CD14-positive monocyte (primary cell): ENCODE results near the gene CDKAL1. TPM values are rescaled to one million over a fixed set of nuclear protein-coding genes. Genes with fewer than 3 reads are reported as not detected.

Experiments
- DNase-seq, 3 donors: peaks; one replicate each; pipeline ENCODE4 v3.0.0-alpha.2; 2011 to 2022
- H2AFZ ChIP-seq: 2 replicates; pipeline ENCODE4 v1.6.0; 2012; ENCODE audit warnings: mild to moderate bottlenecking, low read depth, low read length, inconsistent platforms; ENCODE audit not compliant: insufficient read depth, poor library complexity, severe bottlenecking
- H3K27ac ChIP-seq, 2 donors: 1 replicate in 1 of 2; 2 replicates in 1 of 2; pipeline ENCODE4 v1.5.1; 2012 to 2013; ENCODE audit warnings: low read length in 2 of 2, control low read depth in 1 of 2, inconsistent platforms in 1 of 2, low read depth in 1 of 2, mild to moderate bottlenecking in 1 of 2
- H3K27me3 ChIP-seq, 2 donors: one replicate each; pipeline versions ENCODE4 v1.6.0 to v1.6.1; 2011 to 2013; ENCODE audit warnings: low read length in 2 of 2; ENCODE audit not compliant: control insufficient read depth in 2 of 2, insufficient read depth in 2 of 2
- H3K36me3 ChIP-seq, 2 donors: replicated peaks in 1 of 2; 1 replicate in 1 of 2; 2 replicates in 1 of 2; pipeline versions ENCODE4 v1.5.1 to v1.6.1; 2012 to 2013; ENCODE audit warnings: low read length in 2 of 2, control low read depth in 1 of 2, inconsistent platforms in 1 of 2, mild to moderate bottlenecking in 1 of 2; ENCODE audit not compliant: insufficient read depth in 2 of 2, control insufficient read depth in 1 of 2
- H3K4me1 ChIP-seq, 2 donors: 1 replicate in 1 of 2; 2 replicates in 1 of 2; pipeline versions ENCODE4 v1.5.1 to v1.6.1; 2012 to 2013; ENCODE audit warnings: low read length in 2 of 2, control low read depth in 1 of 2, inconsistent platforms in 1 of 2, mild to moderate bottlenecking in 1 of 2, moderate library complexity in 1 of 2; ENCODE audit not compliant: insufficient read depth in 2 of 2, control insufficient read depth in 1 of 2
- H3K4me2 ChIP-seq: replicated peaks from 2 replicates; pipeline ENCODE3; 2012; ENCODE audit warnings: low read length, moderate library complexity, mild to moderate bottlenecking; ENCODE audit not compliant: poor library complexity, severe bottlenecking; ENCODE audit errors: extremely low read depth
- H3K4me3 ChIP-seq, 3 experiments: fragments of 200-600 bp in 1 of 3; sonication (generic) in 1 of 3; replicated peaks in 1 of 3; 1 replicate in 2 of 3; 2 replicates in 1 of 3; pipeline ENCODE4 v1.5.1; 2011 to 2013; ENCODE audit warnings: low read length in 3 of 3, mild to moderate bottlenecking in 3 of 3, control low read depth in 2 of 3, low read depth in 2 of 3, inconsistent platforms in 1 of 3, moderate library complexity in 1 of 3
- H3K79me2 ChIP-seq: 2 replicates; pipeline ENCODE4 v1.6.0; 2012; ENCODE audit warnings: mild to moderate bottlenecking, control low read depth, inconsistent platforms, low read length, moderate library complexity; ENCODE audit not compliant: insufficient read depth
- H3K9ac ChIP-seq: 2 replicates; pipeline ENCODE4 v1.6.0; 2017; ENCODE audit warnings: low read length, mild to moderate bottlenecking; ENCODE audit not compliant: insufficient read depth, poor library complexity, severe bottlenecking
- H3K9me3 ChIP-seq, 2 donors: replicated peaks in 1 of 2; 1 replicate in 1 of 2; 2 replicates in 1 of 2; pipeline versions ENCODE4 v1.5.1 to v1.6.1; 2012 to 2013; ENCODE audit warnings: low read length in 2 of 2, control low read depth in 1 of 2; ENCODE audit not compliant: control insufficient read depth in 1 of 2, insufficient read depth in 1 of 2
- H4K20me1 ChIP-seq: 2 replicates; pipeline ENCODE4 v1.6.0; 2012; ENCODE audit warnings: mild to moderate bottlenecking, low read length, control low read depth, moderate library complexity; ENCODE audit not compliant: insufficient read depth
- H3K27ac Mint-ChIP-seq, 7 donors: one replicate each; pipeline ENCODE4 v1.8.0; 2020; ENCODE audit warnings: mild to moderate bottlenecking in 7 of 7, mixed read lengths in 7 of 7, moderate library complexity in 6 of 7, inconsistent platforms in 2 of 7
- H3K27me3 Mint-ChIP-seq, 3 donors: one replicate each; pipeline ENCODE4 v1.8.0; 2021 to 2022; ENCODE audit warnings: low read depth in 3 of 3, mild to moderate bottlenecking in 3 of 3, mixed read lengths in 3 of 3, moderate library complexity in 3 of 3, inconsistent platforms in 1 of 3
- H3K36me3 Mint-ChIP-seq, 2 donors: one replicate each; pipeline ENCODE4 v1.8.0; 2020; ENCODE audit warnings: mixed read lengths in 2 of 2, inconsistent platforms in 1 of 2, mild to moderate bottlenecking in 1 of 2
- H3K4me1 Mint-ChIP-seq: one replicate; pipeline ENCODE4 v1.8.0; 2020; ENCODE audit warnings: mild to moderate bottlenecking, mixed read lengths
- H3K4me3 Mint-ChIP-seq, 2 donors: one replicate each; pipeline ENCODE4 v1.8.0; 2020; ENCODE audit warnings: mild to moderate bottlenecking in 2 of 2, mixed read lengths in 2 of 2, moderate library complexity in 1 of 2
- H3K9me3 Mint-ChIP-seq, 7 donors: one replicate each; pipeline ENCODE4 v1.8.0; 2020 to 2022; ENCODE audit warnings: mixed read lengths in 7 of 7, mild to moderate bottlenecking in 6 of 7, moderate library complexity in 6 of 7, inconsistent platforms in 2 of 7
- WGBS: methylation state at CpG from one replicate; pipeline ENCODE4 v1.1.5; 2013; ENCODE audit warnings: missing lambda C conversion rate; ENCODE audit not compliant: insufficient coverage; 5-methylcytosine and 5-hydroxymethylcytosine counted together
- intact Hi-C, 2 donors: fragments of 100-400 bp; cut with micrococcal nuclease; formaldehyde crosslinking; loops; one replicate each; pipeline versions ENCODE4 v1.15.0 to v1.15.1; 2023
- polyA plus RNA-seq, 3 donors: library from polyadenylated mRNA; depleted of rRNA in 1 of 3; unstranded in 2 of 3; stranded (reverse) in 1 of 3; fragments of 300-500 nt in 2 of 3; fragments of >200 nt in 1 of 3; fragmentation: Illumina TruSeq in 2 of 3; gene quantifications; 1 replicate in 2 of 3; 2 replicates in 1 of 3; pipeline ENCODE4 v1.2.3, GENCODE V29; 2012 to 2021
- TF ChIP-seq, protein P1 (sequence below): fragments of 200-600 bp; IDR thresholded peaks from one replicate; pipeline ENCODE4 v1.8.0; 2022; ENCODE audit warnings: antibody characterized with exemption, mild to moderate bottlenecking

Gene CDKAL1
- polyA plus RNA-seq, 3 donors = 3.2 to 12.4 (median 8.3) TPM

- H4K20me1 ChIP-seq = no peaks in the 10 kb centered on the region
Observed at GRCh38 chr6:21219856-21220255, 685.6 kb downstream of the CDKAL1 start.

GRCh38 chr6:21220271-21220987, 686.2 kb downstream of the CDKAL1 start:
- peaks cover 0 to 13% (median 4%) of the 10 kb centered on the region in 7 donors for H3K9me3 Mint-ChIP-seq
- H3K4me1 Mint-ChIP-seq = no peaks in the 10 kb centered on the region
- 100% methylated on average over 2 of the region's 5 CpGs for WGBS
- Histone ChIP-seq H2AFZ (no peak overlapping the region), H3K4me3 (no peak overlapping the region), H3K9me3 (no peaks in the 10 kb centered on the region), H3K36me3 (peaks cover 0 to 6% of the 10 kb centered on the region in 2 donors), H3K4me2 (no peak overlapping the region), H3K9ac (no peak overlapping the region), H3K4me1 (no peaks in the 10 kb centered on the region), H4K20me1 (no peaks in the 10 kb centered on the region), H3K79me2 (no peaks in the 10 kb centered on the region), H3K27me3 (no peaks in the 10 kb centered on the region), H3K27ac (no peak overlapping the region)
- TF ChIP-seq, protein P1, sequence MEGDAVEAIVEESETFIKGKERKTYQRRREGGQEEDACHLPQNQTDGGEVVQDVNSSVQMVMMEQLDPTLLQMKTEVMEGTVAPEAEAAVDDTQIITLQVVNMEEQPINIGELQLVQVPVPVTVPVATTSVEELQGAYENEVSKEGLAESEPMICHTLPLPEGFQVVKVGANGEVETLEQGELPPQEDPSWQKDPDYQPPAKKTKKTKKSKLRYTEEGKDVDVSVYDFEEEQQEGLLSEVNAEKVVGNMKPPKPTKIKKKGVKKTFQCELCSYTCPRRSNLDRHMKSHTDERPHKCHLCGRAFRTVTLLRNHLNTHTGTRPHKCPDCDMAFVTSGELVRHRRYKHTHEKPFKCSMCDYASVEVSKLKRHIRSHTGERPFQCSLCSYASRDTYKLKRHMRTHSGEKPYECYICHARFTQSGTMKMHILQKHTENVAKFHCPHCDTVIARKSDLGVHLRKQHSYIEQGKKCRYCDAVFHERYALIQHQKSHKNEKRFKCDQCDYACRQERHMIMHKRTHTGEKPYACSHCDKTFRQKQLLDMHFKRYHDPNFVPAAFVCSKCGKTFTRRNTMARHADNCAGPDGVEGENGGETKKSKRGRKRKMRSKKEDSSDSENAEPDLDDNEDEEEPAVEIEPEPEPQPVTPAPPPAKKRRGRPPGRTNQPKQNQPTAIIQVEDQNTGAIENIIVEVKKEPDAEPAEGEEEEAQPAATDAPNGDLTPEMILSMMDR = no peak
- H3K27me3 Mint-ChIP-seq = no peaks in the 10 kb centered on the region
- peaks cover 2 to 14% of the 10 kb centered on the region in 2 donors for H3K36me3 Mint-ChIP-seq
- intact Hi-C loops = no loop called here
- H3K4me3 Mint-ChIP-seq = no peak overlapping the region
- DNase-seq = no peak
- no peak overlapping the region for H3K27ac Mint-ChIP-seq

More at GRCh38 chr6:21219856-21220255, 685.6 kb downstream of the CDKAL1 start:
- H3K4me3 ChIP-seq = no peak overlapping the region
- H3K27me3 ChIP-seq = no peaks in the 10 kb centered on the region
- H2AFZ ChIP-seq = no peak overlapping the region
- no peak overlapping the region for H3K4me2 ChIP-seq
- DNase-seq = no peak
- no peak overlapping the region for H3K9ac ChIP-seq
- H3K4me1 ChIP-seq = no peaks in the 10 kb centered on the region
- H3K36me3 ChIP-seq = peaks cover 0 to 6% of the 10 kb centered on the region in 2 donors
- TF ChIP-seq, protein P1 = no peak
- peaks cover 0 to 13% (median 3%) of the 10 kb centered on the region in 7 donors for H3K9me3 Mint-ChIP-seq
- no CpG with 5 or more reads among the region's 7 CpGs for WGBS
- H3K79me2 ChIP-seq = no peaks in the 10 kb centered on the region
- peaks cover 5 to 12% of the 10 kb centered on the region in 2 donors for H3K36me3 Mint-ChIP-seq
- no peak overlapping the region for H3K4me3 Mint-ChIP-seq
- no peak overlapping the region for H3K27ac ChIP-seq
- no peaks in the 10 kb centered on the region for H3K27me3 Mint-ChIP-seq
- H3K4me1 Mint-ChIP-seq = no peaks in the 10 kb centered on the region
- no peak overlapping the region for H3K27ac Mint-ChIP-seq
- intact Hi-C loops = no loop called here
- no peaks in the 10 kb centered on the region for H3K9me3 ChIP-seq
